Left kidney (tissue), 2 donors: Measurements from ENCODE around the gene MRC1. TPM values are rescaled to one million over a fixed set of nuclear protein-coding genes. Genes with fewer than 3 reads are reported as not detected.

ENCODE experiments used
- DNase-seq: peaks from one replicate; pipeline ENCODE4 v3.0.0-alpha.2; 2013
- polyA plus RNA-seq: library from polyadenylated mRNA; unstranded; fragments of 120-200 nt; gene quantifications from one replicate; pipeline ENCODE4 v1.2.1, GENCODE V29; 2013; ENCODE audit not compliant: insufficient read length

The MRC1 gene
- polyA plus RNA-seq, 1 donor, result 9.5 TPM

- peak; percentile 28 for DNase-seq
These were observed 38.6 kb downstream of the MRC1 start for GRCh38 chr10:17847585-17848296.

GRCh38 chr10:17848646-17849045 is 39.5 kb downstream of the MRC1 start:
- no peak for DNase-seq

GRCh38 chr10:17850501-17850900 is 41.4 kb downstream of the MRC1 start:
- DNase-seq, result no peak

- no peak for DNase-seq
These were observed 42.5 kb downstream of the MRC1 start for GRCh38 chr10:17851611-17852010.

GRCh38 chr10:17854044-17854652 is 45.0 kb downstream of the MRC1 start:
- no peak for DNase-seq

GRCh38 chr10:17857040-17857439 is 47.9 kb downstream of the MRC1 start:
- DNase-seq, result no peak

GRCh38 chr10:17859492-17860156 is 50.5 kb downstream of the MRC1 start:
- no peak for DNase-seq

- DNase-seq, result no peak
These were observed 52.6 kb downstream of the MRC1 start for GRCh38 chr10:17861760-17862159.

GRCh38 chr10:17865351-17865750 is 56.2 kb downstream of the MRC1 start:
- DNase-seq, result no peak

- DNase-seq, result no peak
These were observed 57.2 kb downstream of the MRC1 start for GRCh38 chr10:17866346-17866745.

- no peak for DNase-seq
These were observed 57.9 kb downstream of the MRC1 start for GRCh38 chr10:17867056-17867455.

GRCh38 chr10:17871036-17871435 is 61.9 kb downstream of the MRC1 start:
- DNase-seq, result no peak

- DNase-seq, result no peak
These were observed 63.3 kb downstream of the MRC1 start for GRCh38 chr10:17872191-17873091.

GRCh38 chr10:17873946-17874345 is 64.8 kb downstream of the MRC1 start:
- no peak for DNase-seq

- DNase-seq, result no peak
These were observed 68.0 kb downstream of the MRC1 start for GRCh38 chr10:17877121-17877520.

- DNase-seq, result peak; percentile 36
These were observed 69.7 kb downstream of the MRC1 start for GRCh38 chr10:17878896-17879295.

- no peak for DNase-seq
These were observed 71.5 kb downstream of the MRC1 start for GRCh38 chr10:17880601-17881000.

GRCh38 chr10:17882557-17882956 is 73.4 kb downstream of the MRC1 start:
- DNase-seq, result no peak

- no peak for DNase-seq
These were observed 74.5 kb downstream of the MRC1 start for GRCh38 chr10:17883621-17884020.

- DNase-seq, result no peak
These were observed 79.0 kb downstream of the MRC1 start for GRCh38 chr10:17888189-17888588.

- no peak for DNase-seq
These were observed 82.3 kb downstream of the MRC1 start for GRCh38 chr10:17891435-17891834.

- no peak for DNase-seq
These were observed 95.4 kb downstream of the MRC1 start for GRCh38 chr10:17904564-17904963.
